ENCODE measurements around the gene MPP1.

The MPP1 gene

DNA sequence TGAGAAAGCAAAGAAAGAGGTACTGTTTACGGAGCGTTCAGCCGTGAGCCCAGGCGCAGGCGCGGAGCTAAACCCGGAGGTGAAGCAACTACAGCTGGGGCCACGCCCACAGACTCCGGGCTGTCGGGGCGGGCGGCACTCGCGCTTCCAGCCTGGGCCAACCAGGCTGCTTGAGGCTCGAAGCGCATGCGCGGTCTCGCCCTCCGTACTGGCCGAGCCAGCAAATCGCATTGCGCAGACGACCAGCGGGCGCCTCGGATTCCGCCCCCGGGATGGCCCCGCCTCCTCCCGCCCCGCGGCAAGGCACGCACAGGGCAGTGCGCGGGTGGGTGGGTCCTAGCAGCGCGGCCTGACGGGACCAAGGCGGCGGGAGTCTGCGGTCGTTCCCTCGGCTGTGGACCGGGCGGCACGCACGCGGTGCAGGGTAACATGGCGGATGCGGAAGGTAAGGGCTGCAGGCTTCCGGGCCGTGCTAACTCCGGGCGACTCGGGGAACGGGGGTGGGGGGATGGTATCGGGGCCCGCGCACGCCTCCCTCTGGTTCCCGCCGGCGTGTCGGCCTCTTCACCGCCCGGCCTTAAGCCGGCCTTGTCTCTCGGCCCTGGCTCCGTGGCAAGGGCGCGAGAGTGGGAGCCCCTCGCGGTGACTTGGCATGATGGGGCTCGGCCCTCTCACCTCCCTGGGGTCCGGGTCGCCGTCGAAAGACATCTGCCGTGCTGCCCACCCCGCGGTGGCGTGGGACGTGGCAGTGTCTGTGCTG lies 42.6 kb downstream of the MPP1 start, which contains the start of gene DKC1:
Gene DKC1, plus strand, starts transcription at position 328 of the 760 bp plus-strand sequence. Its CDS starts 102 bp downstream, at position 430.
- peak within 1 kb of the TSS; percentile 78 for H3K27ac ChIP-seq
- TF ChIP-seq, protein P1, sequence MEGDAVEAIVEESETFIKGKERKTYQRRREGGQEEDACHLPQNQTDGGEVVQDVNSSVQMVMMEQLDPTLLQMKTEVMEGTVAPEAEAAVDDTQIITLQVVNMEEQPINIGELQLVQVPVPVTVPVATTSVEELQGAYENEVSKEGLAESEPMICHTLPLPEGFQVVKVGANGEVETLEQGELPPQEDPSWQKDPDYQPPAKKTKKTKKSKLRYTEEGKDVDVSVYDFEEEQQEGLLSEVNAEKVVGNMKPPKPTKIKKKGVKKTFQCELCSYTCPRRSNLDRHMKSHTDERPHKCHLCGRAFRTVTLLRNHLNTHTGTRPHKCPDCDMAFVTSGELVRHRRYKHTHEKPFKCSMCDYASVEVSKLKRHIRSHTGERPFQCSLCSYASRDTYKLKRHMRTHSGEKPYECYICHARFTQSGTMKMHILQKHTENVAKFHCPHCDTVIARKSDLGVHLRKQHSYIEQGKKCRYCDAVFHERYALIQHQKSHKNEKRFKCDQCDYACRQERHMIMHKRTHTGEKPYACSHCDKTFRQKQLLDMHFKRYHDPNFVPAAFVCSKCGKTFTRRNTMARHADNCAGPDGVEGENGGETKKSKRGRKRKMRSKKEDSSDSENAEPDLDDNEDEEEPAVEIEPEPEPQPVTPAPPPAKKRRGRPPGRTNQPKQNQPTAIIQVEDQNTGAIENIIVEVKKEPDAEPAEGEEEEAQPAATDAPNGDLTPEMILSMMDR (IDR thresholded peaks at IDR 0.05) = peak; percentile 18; the same call in 1 of the 2 replicates
- no peak for TF ChIP-seq ZFX (IDR thresholded peaks at IDR 0.05; ENCODE audit: borderline replicate concordance)

DNA sequence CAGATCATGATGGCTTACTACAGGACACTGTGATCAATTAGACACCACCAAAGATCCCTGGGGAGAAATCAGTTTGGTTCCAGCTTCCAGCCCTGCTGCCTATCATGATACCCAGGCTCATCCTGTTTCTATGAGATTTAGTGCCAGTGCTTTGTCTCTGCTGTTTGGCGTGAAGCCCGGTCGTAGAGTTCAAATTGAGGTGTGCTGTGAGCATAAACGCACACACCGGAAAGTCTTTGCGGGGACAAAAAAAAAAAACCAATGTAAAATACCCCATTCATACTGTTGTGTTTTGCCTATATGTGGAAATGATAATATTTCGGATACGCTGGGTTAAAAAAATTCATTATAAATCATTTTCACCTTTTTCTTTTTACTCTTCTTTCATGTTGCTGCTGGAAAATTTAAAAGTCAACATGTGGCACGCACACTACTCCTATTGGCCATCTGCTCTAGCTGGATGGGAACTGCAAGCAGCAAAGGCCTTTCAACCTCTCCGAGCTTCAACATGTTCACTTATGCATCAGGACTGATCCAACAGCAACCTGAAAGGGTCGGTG lies 43.2 kb downstream of the MPP1 start:
- peak overlapping the region; percentile 78 for H3K27ac ChIP-seq
- no peak for TF ChIP-seq ZFX (IDR thresholded peaks at IDR 0.05; ENCODE audit: borderline replicate concordance)
- TF ChIP-seq, protein P1 (IDR thresholded peaks at IDR 0.05) = no peak

DNA sequence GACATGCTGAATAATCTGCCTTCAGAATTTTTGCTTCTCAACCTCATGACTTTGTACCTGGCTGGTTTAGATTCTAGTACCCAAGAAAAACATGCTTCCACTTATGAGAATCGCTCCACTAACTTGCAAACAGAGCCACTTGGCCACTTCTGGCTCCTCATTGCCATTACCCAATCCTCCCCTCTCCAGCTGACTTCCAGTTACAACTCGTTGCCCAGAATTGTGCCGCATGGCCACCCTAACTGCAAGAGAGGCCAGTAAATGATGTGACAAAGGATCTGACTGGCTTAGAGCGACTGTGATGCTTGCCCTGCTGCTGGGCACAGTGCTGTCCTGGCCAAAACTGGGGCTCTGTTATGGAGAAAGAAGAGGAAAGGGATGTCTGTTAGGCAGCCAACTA lies 46.6 kb downstream of the MPP1 start:
- H3K27ac ChIP-seq = no peak overlapping the region
- TF ChIP-seq, protein P1 (IDR thresholded peaks at IDR 0.05) = no peak
- no peak for TF ChIP-seq ZFX (IDR thresholded peaks at IDR 0.05; ENCODE audit: borderline replicate concordance)

DNA sequence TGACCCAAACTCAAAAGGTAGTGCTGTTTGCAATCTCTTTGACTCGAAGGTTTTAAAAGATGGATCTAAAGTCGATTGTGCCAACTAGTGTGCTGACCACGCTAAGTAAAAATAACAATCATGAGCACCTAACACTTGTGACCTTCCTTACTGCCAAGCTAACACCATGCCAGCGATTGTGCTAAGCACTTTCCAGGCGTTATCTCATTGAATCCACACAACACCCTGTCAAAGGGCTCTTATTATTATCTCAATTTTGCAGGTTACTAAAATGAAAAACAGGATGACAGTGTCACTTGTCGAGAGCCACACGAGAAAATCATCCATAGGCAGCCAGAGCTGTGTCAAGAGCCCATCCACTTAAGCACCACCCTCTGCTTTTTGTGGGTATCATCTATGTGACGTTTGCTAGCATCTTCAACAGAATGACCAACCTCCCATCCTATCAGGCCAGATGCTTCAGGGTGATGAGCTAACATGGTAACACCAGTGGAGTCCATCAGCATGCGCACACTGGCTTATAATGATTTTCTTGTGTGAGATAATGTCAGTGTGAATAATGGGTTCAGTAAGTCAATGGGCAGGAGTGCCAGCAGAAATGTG lies 53.5 kb downstream of the MPP1 start:
- H3K27ac ChIP-seq = no peak overlapping the region
- TF ChIP-seq, protein P1 (IDR thresholded peaks at IDR 0.05) = no peak
- TF ChIP-seq ZFX (IDR thresholded peaks at IDR 0.05; ENCODE audit: borderline replicate concordance) = no peak

DNA sequence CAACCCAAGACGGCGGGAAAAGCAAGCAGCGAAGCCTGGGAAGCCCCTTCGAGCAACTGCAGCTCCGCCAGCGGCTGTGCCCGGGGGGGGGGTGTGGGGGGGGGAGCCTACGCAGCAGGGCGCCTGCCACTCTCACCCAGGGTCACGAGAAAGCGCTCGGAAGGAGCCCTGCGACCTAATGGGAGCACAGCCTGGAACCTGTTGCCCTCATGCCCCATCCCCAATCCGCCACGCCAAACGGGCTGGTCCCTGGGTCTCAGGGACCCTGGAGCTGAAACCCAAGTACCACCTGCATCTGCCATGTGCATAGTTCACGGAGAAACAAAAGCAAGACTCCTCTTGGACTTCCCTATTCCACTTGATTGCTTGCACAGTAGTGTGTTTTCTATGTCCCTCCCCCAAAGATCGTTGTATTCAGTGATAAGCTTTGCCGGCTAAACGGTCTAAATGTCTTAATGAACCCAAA lies 54.0 kb downstream of the MPP1 start:
- TF ChIP-seq, protein P1 (IDR thresholded peaks at IDR 0.05) = no peak
- TF ChIP-seq ZFX (IDR thresholded peaks at IDR 0.05; ENCODE audit: borderline replicate concordance) = no peak
- H3K27ac ChIP-seq = no peak overlapping the region

DNA sequence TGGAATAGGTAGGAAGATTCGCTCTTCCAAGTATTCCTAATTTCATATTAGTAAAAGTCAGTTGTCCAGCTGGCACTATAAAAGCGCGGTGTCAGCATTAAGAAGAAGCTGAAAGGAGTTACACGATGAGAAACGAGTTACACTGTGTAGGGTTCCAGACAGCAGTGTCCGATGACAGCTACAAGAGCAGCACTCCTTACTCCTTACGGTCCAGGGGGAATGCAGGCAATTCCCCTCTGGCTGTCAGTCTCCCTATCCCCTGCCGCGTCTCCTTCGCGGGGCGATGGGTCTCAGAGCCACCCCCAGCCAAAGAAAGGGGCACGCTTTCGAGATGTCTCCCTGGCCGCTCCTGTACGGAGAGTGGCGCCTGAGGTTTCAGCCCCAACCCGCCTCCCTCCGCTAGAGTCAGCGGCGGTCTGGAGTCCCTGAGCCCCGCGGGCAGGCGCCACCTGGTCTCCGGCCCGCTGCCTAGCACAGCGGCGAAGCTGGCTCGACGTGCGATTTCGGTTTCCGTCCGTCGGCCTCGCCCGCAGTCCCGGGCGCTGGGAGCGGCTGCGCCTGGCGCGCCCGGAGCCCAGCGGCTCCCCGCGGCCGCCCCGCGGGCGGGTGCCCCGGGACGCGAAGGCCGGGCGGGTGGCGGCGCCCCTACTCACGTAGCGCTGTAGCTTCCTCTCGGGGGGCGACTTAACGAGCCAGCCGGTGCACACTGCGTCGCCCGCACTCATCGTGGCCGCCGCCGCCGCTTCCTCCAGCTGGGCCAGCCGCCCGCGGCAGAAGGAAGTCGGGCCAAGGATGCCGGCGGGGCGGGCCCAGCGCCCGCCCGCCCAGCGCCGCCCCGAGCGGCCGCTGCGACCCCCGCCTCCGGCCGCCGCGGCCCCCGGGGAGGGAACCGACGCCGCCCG lies 54.7 kb downstream of the MPP1 start, which contains the start of gene GAB3:
Gene GAB3, minus strand, starts transcription at position 777 of the 902 bp plus-strand sequence. Its CDS starts 52 bp downstream, at position 725.
- TF ChIP-seq, protein P1 (IDR thresholded peaks at IDR 0.05) = no peak
- TF ChIP-seq ZFX (IDR thresholded peaks at IDR 0.05; ENCODE audit: borderline replicate concordance) = no peak
- no peak within 1 kb of the TSS for H3K27ac ChIP-seq
